NCI-H524 treated with DMSO at 0.1 percent for 48 hours (cell line): ENCODE data around the gene UFSP2.
"Not testable (repeated sequence)": the region's sequence is repeated elsewhere in the genome, so short reads cannot be mapped to it uniquely, and the experiment has no call there.

Source experiments
- DNase-seq: peaks from one replicate; lab custom pipeline; 2025; lab: John Stamatoyannopoulos, UW

Gene UFSP2

DNA sequence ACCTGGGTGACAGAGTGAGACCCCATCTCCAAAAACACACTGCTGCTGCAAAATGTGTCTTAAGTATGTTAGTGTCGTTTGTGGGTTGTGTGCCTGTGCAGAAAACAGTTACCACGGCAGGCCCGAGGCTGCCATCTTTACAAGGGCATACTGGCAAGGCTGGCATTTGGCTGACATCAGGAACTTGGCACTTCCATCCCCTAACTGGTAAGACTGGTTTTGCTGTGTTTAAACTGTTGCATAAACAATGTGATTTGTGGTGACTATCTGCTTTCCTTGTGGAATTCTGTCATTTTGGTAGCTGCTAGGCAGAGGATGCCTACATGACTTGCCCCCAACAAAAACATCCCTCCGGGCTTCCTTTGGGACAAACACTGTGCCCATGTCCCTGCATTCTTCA is 42.3 kb downstream of the UFSP2 start:
- no peak for DNase-seq

DNA sequence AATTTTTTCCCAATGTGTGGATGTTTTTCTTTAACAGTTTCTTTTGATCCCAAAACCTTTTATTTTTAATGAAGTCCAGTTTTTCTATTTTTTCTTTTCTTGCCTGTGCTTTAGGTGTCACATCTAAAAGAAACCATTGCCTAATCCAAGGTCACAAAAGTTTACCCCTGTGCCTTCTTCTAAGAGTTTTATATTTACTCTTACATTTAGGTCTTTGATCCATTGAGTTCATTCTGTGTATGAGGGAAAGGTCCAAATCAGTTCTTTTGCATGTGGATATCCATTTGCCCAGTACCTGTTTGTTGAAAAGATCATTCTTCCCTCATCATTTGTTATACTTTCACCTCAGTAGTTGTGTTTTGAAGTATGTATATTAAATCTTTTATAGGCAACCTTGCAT is 43.0 kb downstream of the UFSP2 start:
- no peak for DNase-seq

DNA sequence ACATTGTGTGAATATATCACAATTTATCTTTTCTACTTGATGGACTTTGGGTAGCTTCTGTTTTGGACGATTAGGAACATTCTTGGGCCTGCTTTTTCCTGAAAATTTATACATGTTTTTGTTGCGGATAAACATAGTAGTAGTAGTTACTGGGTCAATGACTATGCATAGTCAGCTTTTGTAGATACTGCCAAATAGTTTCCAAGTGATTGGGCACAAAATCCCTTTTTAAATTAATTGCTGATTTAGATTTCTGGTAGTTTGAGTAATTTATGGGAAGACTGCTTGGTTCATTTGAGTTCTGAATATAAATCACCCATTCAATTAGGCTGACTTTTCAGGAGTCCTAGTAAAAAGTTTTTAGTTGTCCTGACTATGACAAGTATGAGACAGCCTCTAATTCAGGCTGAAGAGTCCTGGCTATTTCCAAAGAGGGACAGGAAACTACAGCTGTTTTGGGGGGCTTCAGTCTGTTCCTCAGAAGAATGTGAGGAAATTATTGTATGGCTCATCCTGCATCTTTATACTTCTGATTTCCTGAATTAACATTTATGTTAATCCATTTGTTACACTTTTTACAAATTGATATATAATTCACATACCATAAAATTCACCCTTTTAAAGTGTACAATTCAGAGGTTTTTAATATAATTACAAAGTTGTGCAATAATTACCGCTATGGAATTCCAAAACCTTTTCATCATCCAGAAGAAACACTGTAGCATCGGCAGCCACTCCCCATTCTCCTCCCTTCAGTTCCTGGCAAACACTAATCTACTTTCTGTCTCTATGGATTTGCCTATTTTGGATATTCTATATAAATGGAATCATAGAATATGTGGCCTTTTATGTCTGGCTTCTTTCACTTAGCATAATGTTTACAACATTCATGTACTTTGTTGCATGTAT is 44.2 kb downstream of the UFSP2 start:
- no peak for DNase-seq

DNA sequence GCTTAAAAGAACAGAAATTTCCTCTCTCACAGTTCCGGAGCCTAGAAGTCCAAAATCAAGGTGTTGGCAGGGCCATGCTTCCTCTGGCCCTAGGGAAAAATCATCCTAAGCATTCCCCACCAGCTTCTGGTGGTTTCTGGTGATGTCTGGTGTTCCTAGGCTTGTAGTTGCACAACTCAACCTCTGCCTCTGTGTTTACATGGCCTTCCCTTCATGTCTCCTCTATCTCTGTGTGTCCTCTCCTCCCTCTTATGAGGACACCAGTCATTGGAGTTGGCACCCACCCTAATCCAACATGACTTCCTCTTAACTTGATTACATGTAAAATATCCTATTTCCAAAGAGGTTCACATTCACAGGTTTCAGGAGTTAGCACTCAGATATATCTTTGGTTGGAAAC is 45.4 kb downstream of the UFSP2 start:
- DNase-seq: no peak

DNA sequence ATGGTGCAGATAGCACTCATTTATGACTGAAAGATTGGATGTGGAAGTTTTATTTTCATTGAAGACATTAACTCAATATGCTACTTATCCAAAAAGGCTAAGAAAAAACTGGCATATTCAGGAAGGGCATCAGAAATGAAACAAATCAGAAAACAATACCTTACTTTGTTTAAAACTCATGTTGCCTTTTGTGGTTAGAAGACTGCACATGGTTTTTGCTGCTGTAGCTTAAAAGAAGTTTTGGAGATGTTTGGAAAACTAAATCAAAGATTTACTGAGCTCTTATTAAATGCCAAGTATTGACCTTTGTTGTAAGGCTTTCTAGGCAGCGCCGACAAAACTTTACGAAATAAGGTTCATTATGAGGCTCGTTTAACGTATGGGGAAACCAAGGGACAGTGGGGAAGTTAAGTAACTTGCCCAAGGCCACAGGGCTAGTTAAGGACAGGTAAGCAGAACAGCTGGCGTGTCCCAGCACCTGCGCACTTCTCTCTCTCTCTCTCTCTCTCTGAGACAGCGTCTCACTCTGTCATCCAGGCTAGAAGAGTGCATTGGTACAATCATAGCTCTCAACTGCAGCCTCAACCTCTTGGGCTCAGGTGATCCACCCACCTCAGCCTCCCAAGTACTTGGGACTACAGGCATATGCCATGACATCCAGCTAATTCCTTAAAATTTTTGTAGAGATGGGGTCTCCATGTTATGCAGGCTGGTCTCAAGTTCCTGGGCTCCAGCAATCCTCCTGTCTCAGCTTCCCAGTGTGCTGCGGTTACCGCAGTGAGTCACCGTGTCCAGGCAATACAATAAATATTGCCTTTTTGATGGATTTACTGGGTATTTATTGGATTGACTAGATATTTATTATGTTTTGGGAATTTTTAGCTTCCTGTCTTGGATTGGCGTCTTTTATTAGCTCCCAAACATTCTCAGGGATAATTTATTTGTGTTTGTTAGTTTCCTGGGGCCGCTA is 46.2 kb downstream of the UFSP2 start:
- no peak for DNase-seq

DNA sequence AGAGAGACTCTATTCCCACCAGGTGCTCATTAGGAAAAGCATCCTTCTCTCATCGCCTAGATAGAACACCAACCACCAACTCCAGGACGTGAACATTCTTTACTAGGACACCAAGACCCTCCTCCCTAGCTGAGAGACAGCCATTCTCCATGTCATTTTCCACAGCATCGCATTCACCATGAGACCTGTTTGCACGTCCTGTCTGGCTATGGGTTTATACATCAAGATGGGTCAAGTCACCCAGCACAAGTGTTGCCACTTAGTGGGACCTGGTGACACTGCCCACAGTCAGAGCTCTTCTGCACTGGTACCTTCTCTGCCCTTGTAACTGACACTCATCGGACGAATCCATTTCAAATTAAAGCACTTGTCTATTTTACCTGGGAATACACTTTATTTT is 47.5 kb downstream of the UFSP2 start:
- no peak for DNase-seq

DNA sequence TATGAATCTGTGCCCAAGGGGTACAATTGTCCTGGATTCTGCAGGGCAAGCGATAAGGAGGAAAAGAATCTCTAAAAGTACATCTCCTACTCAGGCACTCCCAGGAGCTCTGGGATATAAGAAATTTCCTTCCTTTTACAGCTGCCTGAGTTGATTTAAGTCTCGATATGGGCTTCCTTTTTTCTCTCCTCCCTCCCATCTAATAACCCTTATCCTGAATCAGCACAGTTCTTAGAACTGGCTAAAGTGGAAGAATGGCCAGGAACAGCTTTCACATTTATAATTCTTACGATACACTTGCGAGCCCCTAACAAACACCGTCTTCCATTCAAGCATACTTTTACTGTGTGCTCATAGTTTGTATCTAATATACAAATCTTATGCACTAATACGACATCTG is 51.2 kb downstream of the UFSP2 start:
- no peak for DNase-seq

DNA sequence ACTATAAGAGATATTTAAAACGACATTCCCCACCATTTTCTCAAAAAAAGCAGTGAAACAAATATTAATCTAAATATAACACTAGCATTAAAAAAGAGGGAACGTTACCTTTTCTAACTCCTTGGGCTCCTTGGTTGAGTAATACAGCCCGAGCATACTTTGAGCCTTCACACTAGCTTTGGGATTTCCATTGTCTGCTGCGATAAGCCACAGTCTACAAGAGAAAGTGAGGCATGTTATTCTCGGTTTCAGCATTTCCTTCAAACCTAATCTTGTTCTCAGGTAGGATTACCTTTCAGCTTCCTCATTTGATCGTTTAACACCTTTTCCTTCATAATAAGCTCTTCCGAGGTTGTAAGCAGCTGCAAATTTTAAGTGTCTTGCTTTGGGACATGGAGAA is 51.7 kb downstream of the UFSP2 start:
- no peak for DNase-seq

DNA sequence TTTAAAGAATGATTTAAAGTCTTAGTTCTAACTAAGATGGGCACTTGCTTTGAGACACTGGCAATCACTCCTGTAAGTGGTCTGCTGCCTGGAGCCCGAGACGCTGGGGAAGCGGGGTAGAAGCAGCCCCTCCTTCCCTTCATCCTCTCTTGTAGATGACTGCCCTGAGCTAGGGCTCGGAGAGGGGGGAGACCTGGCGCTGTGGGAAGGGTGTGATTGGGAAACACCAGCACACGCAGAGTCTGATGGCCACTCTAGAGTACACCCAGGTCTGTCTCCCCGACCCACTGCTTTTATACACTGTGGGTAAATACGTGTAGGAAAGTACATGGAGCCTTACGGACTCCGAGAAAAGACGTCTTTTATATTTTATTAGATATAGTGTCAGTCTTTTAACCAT is 54.1 kb downstream of the UFSP2 start:
- DNase-seq: no peak

DNA sequence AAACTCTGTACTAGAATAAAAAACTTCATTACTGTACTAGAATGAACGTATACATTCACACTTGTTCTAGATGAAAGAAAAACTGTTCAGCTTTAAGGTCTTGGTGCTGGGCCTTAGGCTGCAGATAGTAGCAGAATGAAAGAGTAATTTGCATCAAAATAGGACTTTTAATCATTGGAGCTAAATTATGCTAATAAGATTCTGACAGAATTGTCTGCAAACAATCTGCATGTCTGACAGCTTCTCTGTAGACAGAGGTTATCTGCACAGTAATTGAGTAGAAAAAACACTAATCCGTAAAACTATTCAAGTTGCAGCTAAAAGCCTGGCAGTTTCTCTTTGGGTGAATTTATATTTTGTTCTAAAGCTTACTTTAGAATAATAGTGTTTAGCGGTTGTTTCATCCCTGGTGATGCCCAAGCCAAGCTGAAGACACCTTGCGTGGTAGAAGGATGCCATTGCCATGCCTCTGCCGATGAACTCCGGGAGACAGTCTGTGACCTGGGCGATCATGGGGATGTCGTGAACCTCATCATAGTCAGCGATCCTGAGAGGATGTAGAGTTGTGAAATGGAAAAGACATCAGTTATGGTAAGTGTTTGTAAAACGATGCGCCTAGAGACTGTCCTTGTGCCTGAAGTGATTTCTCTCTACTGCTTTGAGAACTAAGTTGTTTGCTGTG is 55.4 kb downstream of the UFSP2 start:
- DNase-seq: no peak

DNA sequence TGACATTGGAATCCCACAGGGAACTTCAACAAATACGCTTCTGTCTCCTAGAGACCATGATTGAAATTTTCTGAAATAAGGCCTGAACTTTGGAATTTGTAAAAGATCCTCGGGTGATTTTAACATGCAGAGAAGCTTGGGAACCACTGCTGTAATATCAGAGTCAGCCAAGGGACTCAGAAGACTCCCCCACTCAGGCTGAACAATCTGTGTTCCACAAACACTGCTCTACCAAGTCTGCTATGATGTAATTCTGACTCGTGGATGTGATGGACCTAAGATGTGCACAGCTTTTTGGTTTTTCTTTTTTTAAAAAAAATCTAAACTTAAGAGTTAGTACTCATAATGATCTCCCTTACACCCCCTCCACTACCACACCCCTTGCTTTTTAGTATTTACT is 56.0 kb downstream of the UFSP2 start:
- DNase-seq: no peak

DNA sequence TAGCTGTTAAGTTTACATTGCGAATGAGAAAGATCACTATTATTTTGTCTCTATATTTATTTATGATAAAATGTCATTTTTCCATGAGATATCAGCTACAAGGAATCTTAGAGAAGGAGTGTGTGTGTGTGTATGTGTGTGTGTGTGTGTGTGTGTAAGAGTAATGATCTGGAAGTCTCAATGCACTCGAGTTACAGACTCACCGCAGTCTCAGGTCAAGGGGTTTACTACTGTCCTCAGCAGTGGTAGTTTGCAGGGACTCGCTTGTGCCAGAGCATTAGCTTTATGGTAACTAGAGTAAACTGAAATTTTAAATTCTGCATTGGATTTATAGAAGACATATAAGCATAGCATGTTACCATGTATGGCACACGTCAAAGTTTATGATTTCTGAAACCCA is 60.9 kb downstream of the UFSP2 start:
- no peak for DNase-seq

DNA sequence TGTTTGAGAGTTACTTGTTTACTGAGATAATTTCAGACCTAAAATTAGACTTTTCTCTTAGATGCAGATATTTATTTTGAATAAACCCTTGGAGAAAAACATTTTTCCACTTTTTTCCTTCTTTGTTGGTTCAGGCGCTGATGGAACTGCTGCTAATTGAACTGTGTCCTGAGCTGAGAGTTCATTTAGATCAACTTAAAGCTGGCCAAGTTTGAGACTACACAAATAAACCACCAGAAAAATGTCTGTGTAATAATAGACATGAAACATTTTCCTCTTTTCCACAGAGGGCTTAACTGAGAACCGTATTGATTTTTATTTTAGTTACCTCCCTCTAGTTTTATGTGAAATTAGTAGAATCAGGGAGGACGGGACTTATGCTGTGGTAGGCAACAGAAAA is 62.5 kb downstream of the UFSP2 start:
- no peak for DNase-seq

DNA sequence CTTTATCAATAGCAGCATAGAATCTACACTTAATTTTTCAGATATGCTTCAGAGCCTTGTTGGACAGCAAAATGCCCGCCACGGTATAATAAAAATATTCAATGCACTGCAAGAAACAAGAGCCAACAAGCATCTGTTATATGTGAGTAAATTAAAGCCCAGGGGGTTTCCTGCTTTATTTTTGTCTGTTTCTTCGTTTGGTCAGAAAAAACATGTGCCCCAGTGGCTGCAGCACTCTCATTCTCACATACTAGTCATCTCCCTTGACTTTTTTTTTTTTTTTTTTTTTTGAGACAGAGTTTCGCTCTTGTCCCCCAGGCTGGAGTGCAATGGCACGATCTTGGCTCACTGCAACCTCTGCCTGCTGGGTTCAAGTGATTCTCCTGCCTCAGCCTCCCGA is 63.2 kb downstream of the UFSP2 start:
- not testable (repeated sequence) for DNase-seq

DNA sequence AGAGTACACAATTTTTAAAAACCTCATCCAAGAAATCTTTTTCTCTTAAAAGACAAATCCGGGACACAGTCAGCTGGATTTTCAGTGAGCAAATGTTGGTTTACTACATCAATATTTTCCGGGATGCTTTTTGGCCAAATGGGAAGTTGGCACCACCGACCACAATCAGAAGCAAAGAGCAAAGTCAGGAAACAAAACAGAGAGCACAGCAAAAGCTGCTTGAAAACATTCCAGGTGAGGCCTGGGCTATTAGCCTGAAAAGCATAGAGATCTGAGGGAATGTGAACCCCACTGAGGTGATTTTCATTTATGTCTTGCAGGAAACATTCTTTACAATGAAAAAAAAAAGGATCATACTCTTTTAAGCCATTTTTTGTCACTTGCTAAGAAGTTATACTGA is 63.9 kb downstream of the UFSP2 start:
- no peak for DNase-seq

DNA sequence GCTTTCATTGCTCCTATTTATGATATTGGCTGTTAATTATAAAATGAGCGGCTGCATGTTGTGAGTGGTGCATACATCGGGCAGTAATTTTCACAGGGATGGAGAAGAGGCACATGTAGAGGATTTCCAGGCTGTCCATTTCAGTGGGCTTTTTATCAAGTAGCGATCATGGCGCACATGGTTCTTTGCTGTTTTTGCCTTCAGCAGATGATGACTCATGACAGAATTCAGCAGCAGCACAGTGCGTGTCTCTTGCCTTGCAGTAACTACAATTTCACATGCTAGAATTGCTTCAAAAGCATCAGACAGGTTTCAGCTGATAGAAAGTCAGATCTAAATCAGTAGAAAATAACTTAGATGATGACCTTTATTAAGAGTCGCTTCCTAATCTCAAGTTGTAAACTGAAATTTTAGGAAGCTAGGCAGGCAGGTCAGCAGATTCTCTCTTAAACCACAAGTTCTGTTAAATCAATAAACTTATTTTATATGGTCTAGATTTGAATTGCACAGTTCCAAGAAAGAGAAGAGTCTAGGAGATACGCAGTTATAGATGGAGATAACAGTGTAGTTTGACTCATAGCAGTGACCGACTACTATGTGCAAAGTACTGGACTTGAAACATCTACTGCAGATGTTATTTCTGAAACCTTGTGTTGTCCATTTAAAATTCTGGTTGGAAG is 65.9 kb downstream of the UFSP2 start:
- no peak for DNase-seq

DNA sequence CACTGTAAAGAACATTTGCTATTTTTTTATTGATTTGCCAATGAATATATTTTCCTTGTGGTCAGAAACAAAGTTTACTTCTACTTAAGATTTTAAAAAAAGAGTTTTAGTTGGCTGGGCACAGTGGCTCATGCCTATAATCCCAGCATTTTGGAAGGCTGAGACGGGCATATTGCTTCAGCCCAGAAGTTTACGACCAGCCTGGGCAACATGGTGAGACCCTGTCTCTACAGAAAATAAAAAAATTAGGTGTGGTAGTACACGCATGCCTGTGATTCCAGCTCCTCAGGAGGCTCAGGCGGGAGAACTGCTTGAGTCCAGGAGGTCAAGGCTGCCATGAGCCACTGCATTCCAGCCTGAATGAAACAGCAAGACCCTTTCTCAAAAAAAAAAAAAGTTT is 66.8 kb downstream of the UFSP2 start:
- DNase-seq: no peak

DNA sequence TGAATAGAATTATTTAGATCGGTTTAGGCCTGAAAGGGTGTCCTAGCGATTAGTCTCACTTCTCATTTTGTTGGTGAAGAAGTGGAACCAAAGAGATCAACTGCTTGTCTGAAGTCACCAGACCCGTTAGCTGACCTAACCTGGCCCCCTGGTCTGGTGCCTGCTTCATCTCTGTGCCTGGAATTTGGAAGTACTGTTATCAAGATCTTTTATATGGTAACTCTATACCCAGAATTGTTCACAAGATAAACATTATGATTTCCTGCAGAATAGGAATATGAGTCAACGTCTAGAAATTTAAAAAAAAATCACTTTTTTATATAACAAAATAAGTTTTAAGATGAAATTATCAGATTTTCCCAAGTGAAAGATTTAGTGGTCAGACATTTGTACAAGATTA is 67.2 kb downstream of the UFSP2 start:
- DNase-seq: no peak

DNA sequence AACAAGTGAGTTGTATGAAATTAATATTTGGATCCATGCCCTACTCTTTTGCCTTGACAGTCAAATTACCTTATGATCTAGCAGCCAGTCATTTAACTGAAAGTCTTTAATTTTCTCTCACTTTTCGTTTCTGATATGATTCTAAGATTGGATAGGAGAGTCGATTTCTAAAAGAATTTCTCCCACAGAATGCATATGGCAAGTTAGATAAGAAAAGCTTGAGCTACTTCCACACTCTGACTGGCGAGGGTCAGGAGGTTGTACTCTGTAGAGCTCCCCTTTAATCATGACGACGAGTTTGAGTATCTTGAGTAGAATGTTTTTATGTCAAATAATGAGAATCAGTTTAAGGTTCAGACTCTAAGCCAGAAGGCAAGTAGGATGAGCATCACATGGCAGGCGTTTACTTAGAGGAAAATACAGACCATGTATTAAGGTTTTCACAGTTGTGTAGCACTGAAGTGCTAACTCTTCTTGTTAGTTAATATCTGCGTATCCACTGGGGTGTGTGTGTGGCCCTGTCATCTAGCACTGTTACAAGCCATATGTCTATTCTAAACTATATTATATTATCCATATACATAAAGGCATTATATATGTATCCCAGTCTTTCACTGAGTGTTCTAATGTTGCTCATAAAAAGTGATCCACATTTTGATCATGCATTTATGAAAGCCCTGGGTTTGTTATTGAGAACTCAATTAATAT is 67.9 kb downstream of the UFSP2 start:
- DNase-seq: no peak

DNA sequence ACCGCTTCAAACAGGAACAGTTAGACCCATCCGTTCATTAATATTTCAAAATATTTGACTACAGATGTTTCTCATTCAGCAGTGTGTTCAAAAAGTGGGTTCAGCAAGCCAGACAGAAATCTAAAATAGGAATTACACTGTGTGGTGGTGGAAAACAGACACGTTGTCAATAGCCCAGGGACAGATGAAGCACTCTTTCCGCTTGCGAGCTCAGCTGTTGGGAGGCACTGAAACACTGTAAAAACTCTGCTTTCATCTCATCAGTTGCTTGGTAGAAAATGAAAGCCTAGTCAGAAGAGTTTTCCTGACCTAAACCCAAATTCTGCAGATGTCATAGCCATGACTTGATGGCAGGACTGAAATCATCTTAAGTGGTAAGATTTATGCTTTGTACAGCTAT is 68.6 kb downstream of the UFSP2 start:
- DNase-seq: no peak

DNA sequence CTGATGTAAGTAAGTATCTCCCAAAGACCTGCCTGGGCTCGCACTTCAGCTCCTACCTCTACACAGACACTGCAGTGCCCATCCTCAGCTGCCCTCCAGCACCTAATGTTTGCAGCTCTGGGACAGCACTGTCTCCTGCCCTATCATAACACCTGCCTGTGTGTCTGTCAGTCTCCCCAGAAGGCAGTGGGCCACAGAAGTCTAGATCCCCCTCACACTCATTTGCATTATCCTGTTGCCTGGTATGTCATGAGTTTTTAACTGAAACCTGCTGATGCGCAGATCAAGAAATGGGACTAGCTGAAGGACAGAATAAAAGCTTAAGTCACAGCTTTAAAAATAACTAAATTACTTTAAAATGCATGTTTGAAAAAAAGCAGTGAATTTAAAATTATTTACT is 73.0 kb downstream of the UFSP2 start:
- DNase-seq: no peak
